ENCODE data around the gene SCN3B.
A peak's percentile ranks its signal among the peaks of the same experiment; 100 is the strongest.

SCN3B gene

DNA sequence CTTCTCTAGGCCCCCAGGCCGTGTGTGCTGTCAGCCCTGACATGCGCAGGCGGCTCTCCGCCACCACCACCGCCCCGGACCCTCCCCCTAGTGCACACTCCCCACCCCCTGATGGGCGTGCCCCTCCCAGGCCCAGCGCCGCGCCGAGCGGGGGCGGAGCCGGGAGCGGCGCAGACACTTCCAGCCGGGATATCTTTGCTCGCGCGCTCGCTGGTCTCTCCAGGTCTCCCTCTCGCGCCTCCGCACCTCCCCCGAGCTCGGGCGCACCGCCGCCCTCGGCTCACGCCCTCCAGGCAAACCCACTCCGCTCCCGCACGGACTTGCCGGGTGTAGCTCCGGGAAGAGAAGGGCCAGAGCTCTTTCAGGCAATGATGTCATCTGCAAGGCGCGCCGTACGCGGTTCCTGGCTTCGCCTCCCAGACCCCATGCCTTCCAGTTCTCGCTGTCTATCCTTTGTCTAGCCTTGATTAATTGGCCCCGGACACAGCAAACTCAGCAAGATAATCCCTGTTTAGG lies at the start of gene SCN3B:
Gene SCN3B, minus strand, starts transcription at position 59 of the 516 bp plus-strand sequence. CDS start 823 bp downstream, outside the sequence.
- Histone ChIP-seq H3K4me3 (ENCODE audit: low read length) (peak within 1 kb of the TSS; percentile 67), H3K27me3 (ENCODE audit: insufficient read depth, low read length) (peaks cover 53% of the 10 kb centered on the region), H3K4me1 (ENCODE audit: insufficient read depth, low read length) (peaks cover 3% of the 10 kb centered on the region), H2AFZ (ENCODE audit: low read depth, low read length) (peak within 1 kb of the TSS; percentile 60), H3K9me3 (ENCODE audit: low read length) (no peaks in the 10 kb centered on the region), H3K36me3 (ENCODE audit: insufficient read depth, low read length) (no peaks in the 10 kb centered on the region)

DNA sequence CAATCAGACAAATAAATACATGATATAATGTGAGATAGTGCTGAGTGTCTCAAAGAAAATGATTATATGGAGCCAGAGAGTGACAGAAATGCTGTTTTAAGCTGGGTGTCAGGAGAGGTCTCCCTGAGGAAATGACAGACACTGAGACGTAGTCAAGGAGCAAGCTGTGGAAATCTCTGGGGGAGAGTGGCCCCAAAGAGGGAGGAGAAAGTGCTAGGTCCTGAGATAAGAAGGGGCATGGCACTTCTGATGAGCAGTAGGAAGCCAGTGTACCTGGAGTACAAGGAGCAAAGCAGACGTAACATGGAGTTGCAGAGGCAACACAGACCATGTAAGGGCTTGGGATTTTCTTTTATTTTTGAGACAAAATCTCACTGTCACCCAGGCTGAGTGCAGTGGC lies 48.3 kb upstream of the SCN3B start:
- Histone ChIP-seq H3K4me1 (ENCODE audit: insufficient read depth, low read length) (no peaks in the 10 kb centered on the region), H3K4me3 (ENCODE audit: low read length) (no peak overlapping the region), H2AFZ (ENCODE audit: low read depth, low read length) (no peak overlapping the region), H3K9me3 (ENCODE audit: low read length) (no peaks in the 10 kb centered on the region), H3K27me3 (ENCODE audit: insufficient read depth, low read length) (peaks cover 12% of the 10 kb centered on the region), H3K36me3 (ENCODE audit: insufficient read depth, low read length) (no peaks in the 10 kb centered on the region)

- no peaks in the 10 kb centered on the region for H3K36me3 ChIP-seq (ENCODE audit: insufficient read depth, low read length)
- peaks cover 12% of the 10 kb centered on the region for H3K27me3 ChIP-seq (ENCODE audit: insufficient read depth, low read length)
- H2AFZ ChIP-seq (ENCODE audit: low read depth, low read length) = no peak overlapping the region
These were observed 47.7 kb upstream of the SCN3B start for GRCh38 chr11:123702139-123702538.

GRCh38 chr11:123700772-123701171 lies 46.3 kb upstream of the SCN3B start:
- H3K4me1 ChIP-seq (ENCODE audit: insufficient read depth, low read length) = no peaks in the 10 kb centered on the region
- peaks cover 12% of the 10 kb centered on the region for H3K27me3 ChIP-seq (ENCODE audit: insufficient read depth, low read length)
- no peak overlapping the region for H3K4me3 ChIP-seq (ENCODE audit: low read length)
- no peaks in the 10 kb centered on the region for H3K36me3 ChIP-seq (ENCODE audit: insufficient read depth, low read length)
- no peaks in the 10 kb centered on the region for H3K9me3 ChIP-seq (ENCODE audit: low read length)
- H2AFZ ChIP-seq (ENCODE audit: low read depth, low read length) = no peak overlapping the region

More at GRCh38 chr11:123702139-123702538, 47.7 kb upstream of the SCN3B start:
- Histone ChIP-seq H3K4me3 (ENCODE audit: low read length) (no peak overlapping the region), H3K9me3 (ENCODE audit: low read length) (no peaks in the 10 kb centered on the region), H3K4me1 (ENCODE audit: insufficient read depth, low read length) (no peaks in the 10 kb centered on the region)

- peaks cover 3% of the 10 kb centered on the region for H3K27me3 ChIP-seq (ENCODE audit: insufficient read depth, low read length)
- H3K4me1 ChIP-seq (ENCODE audit: insufficient read depth, low read length) = no peaks in the 10 kb centered on the region
- H2AFZ ChIP-seq (ENCODE audit: low read depth, low read length) = no peak overlapping the region
- no peaks in the 10 kb centered on the region for H3K36me3 ChIP-seq (ENCODE audit: insufficient read depth, low read length)
- no peak overlapping the region for H3K4me3 ChIP-seq (ENCODE audit: low read length)
- H3K9me3 ChIP-seq (ENCODE audit: low read length) = no peaks in the 10 kb centered on the region
These were observed 44.2 kb upstream of the SCN3B start for GRCh38 chr11:123698546-123699127.

GRCh38 chr11:123696183-123696582 lies 41.8 kb upstream of the SCN3B start:
- H3K9me3 ChIP-seq (ENCODE audit: low read length) = no peaks in the 10 kb centered on the region
- no peak overlapping the region for H2AFZ ChIP-seq (ENCODE audit: low read depth, low read length)
- H3K4me3 ChIP-seq (ENCODE audit: low read length) = no peak overlapping the region
- H3K27me3 ChIP-seq (ENCODE audit: insufficient read depth, low read length) = peaks cover 9% of the 10 kb centered on the region
- no peaks in the 10 kb centered on the region for H3K36me3 ChIP-seq (ENCODE audit: insufficient read depth, low read length)
- no peaks in the 10 kb centered on the region for H3K4me1 ChIP-seq (ENCODE audit: insufficient read depth, low read length)

- peaks cover 14% of the 10 kb centered on the region for H3K27me3 ChIP-seq (ENCODE audit: insufficient read depth, low read length)
- no peaks in the 10 kb centered on the region for H3K4me1 ChIP-seq (ENCODE audit: insufficient read depth, low read length)
- H2AFZ ChIP-seq (ENCODE audit: low read depth, low read length) = no peak overlapping the region
- no peaks in the 10 kb centered on the region for H3K36me3 ChIP-seq (ENCODE audit: insufficient read depth, low read length)
- H3K9me3 ChIP-seq (ENCODE audit: low read length) = no peaks in the 10 kb centered on the region
- H3K4me3 ChIP-seq (ENCODE audit: low read length) = no peak overlapping the region
These were observed 40.8 kb upstream of the SCN3B start for GRCh38 chr11:123695231-123695630.

DNA sequence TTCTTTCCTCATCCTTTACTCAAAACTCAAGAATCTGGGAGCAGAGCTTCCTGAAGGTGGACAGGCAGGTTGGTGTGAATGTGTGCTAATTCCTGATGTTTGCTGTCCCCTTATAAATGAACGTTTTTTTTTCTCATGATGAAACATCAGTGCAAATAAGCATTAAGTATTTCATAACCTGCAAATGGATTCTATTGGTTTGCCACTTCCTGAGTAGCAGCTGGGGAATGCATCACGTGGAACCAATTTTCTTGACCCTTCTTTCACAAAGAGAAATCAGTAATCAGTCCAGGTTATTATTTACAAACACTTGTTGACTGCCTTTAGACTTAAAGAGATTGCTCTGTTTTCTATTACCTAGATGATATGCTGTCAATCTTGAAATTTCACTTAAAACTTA lies 40.1 kb upstream of the SCN3B start:
- peaks cover 17% of the 10 kb centered on the region for H3K27me3 ChIP-seq (ENCODE audit: insufficient read depth, low read length)

DNA sequence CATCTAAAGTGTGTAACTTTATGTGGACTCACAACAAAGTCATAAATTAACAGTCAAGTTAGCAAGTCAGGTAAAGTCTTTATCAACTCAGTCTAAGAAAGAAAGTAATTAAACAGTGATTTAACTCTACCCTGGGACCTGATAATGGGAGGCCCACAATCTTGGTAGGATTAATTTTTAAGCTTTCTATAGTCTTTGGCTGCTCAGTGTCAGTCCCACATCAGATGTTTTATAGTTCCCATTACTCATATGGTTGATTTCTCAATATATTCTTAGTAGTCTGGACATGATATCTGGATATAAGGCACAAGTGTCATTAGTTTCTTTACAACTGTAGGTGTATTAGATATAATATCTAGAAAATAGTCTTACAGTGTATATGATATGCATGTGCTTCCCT lies 38.5 kb upstream of the SCN3B start:
- Histone ChIP-seq H3K36me3 (ENCODE audit: insufficient read depth, low read length) (no peaks in the 10 kb centered on the region), H2AFZ (ENCODE audit: low read depth, low read length) (no peak overlapping the region), H3K9me3 (ENCODE audit: low read length) (no peaks in the 10 kb centered on the region), H3K4me1 (ENCODE audit: insufficient read depth, low read length) (no peaks in the 10 kb centered on the region), H3K4me3 (ENCODE audit: low read length) (no peak overlapping the region), H3K27me3 (ENCODE audit: insufficient read depth, low read length) (peaks cover 21% of the 10 kb centered on the region)

More for the DNA sequence above, 40.1 kb upstream of the SCN3B start:
- Histone ChIP-seq H3K4me3 (ENCODE audit: low read length) (no peak overlapping the region), H3K9me3 (ENCODE audit: low read length) (no peaks in the 10 kb centered on the region), H2AFZ (ENCODE audit: low read depth, low read length) (no peak overlapping the region), H3K4me1 (ENCODE audit: insufficient read depth, low read length) (no peaks in the 10 kb centered on the region), H3K36me3 (ENCODE audit: insufficient read depth, low read length) (no peaks in the 10 kb centered on the region)

GRCh38 chr11:123690485-123690884 lies 36.1 kb upstream of the SCN3B start:
- H3K9me3 ChIP-seq (ENCODE audit: low read length) = no peaks in the 10 kb centered on the region

DNA sequence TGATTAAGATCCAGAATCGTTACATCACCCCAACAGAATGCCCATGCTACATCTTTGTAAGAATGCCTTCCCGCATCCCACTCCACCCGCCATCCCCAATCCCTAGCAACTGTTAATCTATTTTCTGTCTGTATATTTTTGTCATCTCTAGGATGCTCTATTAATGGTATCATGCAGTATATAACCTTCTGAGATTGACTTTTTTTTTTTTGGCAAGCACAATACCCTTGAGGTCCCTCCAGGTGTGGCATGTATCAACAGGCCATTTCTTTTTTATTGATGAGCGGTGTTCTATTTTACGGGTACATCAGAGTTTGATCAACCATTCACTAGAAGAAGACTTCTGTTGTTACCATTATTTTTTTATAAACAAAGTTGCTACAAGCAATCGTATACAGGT lies 30.2 kb upstream of the SCN3B start:
- H3K36me3 ChIP-seq (ENCODE audit: insufficient read depth, low read length) = no peaks in the 10 kb centered on the region
- peaks cover 18% of the 10 kb centered on the region for H3K27me3 ChIP-seq (ENCODE audit: insufficient read depth, low read length)
- H3K4me3 ChIP-seq (ENCODE audit: low read length) = no peak overlapping the region
- H2AFZ ChIP-seq (ENCODE audit: low read depth, low read length) = no peak overlapping the region
- H3K9me3 ChIP-seq (ENCODE audit: low read length) = no peaks in the 10 kb centered on the region
- peaks cover 15% of the 10 kb centered on the region for H3K4me1 ChIP-seq (ENCODE audit: insufficient read depth, low read length)

More at GRCh38 chr11:123690485-123690884, 36.1 kb upstream of the SCN3B start:
- H2AFZ ChIP-seq (ENCODE audit: low read depth, low read length) = no peak overlapping the region
- no peaks in the 10 kb centered on the region for H3K36me3 ChIP-seq (ENCODE audit: insufficient read depth, low read length)
- no peaks in the 10 kb centered on the region for H3K4me1 ChIP-seq (ENCODE audit: insufficient read depth, low read length)
- H3K4me3 ChIP-seq (ENCODE audit: low read length) = no peak overlapping the region
- peaks cover 29% of the 10 kb centered on the region for H3K27me3 ChIP-seq (ENCODE audit: insufficient read depth, low read length)

DNA sequence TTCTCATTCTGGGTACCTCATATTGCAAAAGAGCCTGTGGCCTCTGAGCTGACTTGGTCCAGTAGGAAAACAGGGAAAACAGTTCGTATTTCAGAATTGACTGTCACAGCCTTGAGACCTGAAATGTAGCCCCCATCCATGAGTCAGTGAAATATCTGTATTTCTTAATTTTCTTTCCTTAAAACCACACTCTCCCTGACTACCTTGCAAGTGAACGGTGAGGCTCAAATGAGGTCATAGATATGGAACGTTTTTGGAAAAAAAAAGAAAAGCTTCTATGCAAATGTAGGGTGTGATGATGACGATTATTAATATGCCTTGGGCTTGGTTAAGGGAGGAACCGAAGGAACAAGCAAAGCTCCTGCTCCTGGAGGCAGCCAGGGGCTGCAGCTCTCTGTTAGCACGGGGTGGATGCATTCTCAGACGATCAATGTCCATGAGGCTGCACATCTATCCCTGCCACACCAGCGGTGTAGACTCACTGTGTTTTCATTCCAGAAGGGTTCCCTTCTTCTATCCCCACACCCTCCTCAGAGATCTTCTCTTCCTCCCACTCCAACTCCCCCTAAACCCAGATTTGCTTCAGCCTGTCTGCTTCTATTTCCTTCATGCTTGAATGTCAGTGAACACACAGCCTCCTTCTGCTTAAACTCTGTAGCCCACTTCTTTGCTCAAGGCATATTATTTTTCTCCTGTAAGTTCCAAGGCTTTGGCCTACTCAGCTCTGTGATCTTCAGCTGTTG lies 29.2 kb upstream of the SCN3B start:
- Histone ChIP-seq H3K36me3 (ENCODE audit: insufficient read depth, low read length) (no peaks in the 10 kb centered on the region), H3K9me3 (ENCODE audit: low read length) (no peaks in the 10 kb centered on the region), H2AFZ (ENCODE audit: low read depth, low read length) (no peak overlapping the region), H3K4me3 (ENCODE audit: low read length) (no peak overlapping the region), H3K4me1 (ENCODE audit: insufficient read depth, low read length) (peaks cover 15% of the 10 kb centered on the region), H3K27me3 (ENCODE audit: insufficient read depth, low read length) (peaks cover 11% of the 10 kb centered on the region)

DNA sequence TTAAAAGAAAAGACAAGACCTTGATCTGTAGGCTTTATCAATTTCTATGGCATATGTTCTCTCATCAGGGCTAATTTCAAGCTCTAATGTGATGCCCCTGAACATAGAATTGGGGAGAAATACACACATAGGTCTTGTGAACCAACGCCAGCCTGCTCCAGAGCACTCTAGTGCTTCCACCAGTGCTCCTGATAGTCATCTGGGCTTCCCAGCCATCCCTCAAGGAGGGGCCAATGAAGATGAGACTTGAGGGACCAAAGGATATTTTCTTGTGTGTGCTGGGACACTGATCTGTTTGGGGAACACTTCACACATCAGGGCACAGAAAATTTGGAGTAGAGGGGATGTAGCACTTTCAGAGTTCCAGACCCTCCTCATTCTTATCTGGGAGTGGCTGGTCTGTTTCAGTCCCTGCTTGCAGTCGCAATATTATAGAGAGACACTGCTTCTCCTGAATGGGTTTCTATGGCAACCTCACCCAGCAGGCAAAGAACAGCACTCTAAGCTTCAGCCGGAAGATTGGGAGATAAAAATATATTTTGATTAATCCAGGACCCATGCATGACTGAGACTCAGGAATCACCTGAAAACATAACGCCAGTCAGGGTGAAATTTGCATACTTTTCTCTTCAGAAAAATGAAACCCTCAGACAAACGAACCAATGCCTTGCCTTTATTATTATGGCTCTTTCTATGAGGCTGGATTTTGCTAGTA lies 28.4 kb upstream of the SCN3B start:
- no peaks in the 10 kb centered on the region for H3K9me3 ChIP-seq (ENCODE audit: low read length)
- no peak overlapping the region for H3K4me3 ChIP-seq (ENCODE audit: low read length)
- H2AFZ ChIP-seq (ENCODE audit: low read depth, low read length) = no peak overlapping the region
- peaks cover 10% of the 10 kb centered on the region for H3K27me3 ChIP-seq (ENCODE audit: insufficient read depth, low read length)
- H3K4me1 ChIP-seq (ENCODE audit: insufficient read depth, low read length) = peaks cover 15% of the 10 kb centered on the region
- H3K36me3 ChIP-seq (ENCODE audit: insufficient read depth, low read length) = no peaks in the 10 kb centered on the region

Measured in neuron (in vitro differentiated cells).